Superior temporal gyrus (tissue), 1 donor: ENCODE data around the gene KIFC3.
"Not testable (repeated sequence)": the region's sequence is repeated elsewhere in the genome, so short reads cannot be mapped to it uniquely, and the experiment has no call there.

Experiments used
- DNase-seq: peaks from one replicate; pipeline ENCODE4 v3.0.0-alpha.2; 2016; ENCODE audit errors: extremely low spot score

KIFC3 gene

GRCh38 chr16:57753448-57754353 is 48.6 kb downstream of the KIFC3 start:
- DNase-seq = no peak

- no peak for DNase-seq
Observed at GRCh38 chr16:57752581-57753447, 49.5 kb downstream of the KIFC3 start.

GRCh38 chr16:57752203-57752580 is 50.1 kb downstream of the KIFC3 start:
- DNase-seq = no peak

GRCh38 chr16:57751539-57752202 is 50.6 kb downstream of the KIFC3 start:
- DNase-seq = no peak

- DNase-seq = no peak
Observed at GRCh38 chr16:57750796-57751538, 51.3 kb downstream of the KIFC3 start.

GRCh38 chr16:57749856-57750452 is 52.3 kb downstream of the KIFC3 start:
- no peak for DNase-seq

- no peak for DNase-seq
Observed at GRCh38 chr16:57749101-57749692, 53.1 kb downstream of the KIFC3 start.

- no peak for DNase-seq
Observed at GRCh38 chr16:57748596-57748995, 53.7 kb downstream of the KIFC3 start.

- DNase-seq = no peak
Observed at GRCh38 chr16:57747996-57748395, 54.3 kb downstream of the KIFC3 start.

GRCh38 chr16:57747496-57747895 is 54.8 kb downstream of the KIFC3 start:
- DNase-seq = no peak

- no peak for DNase-seq
Observed at GRCh38 chr16:57747091-57747490, 55.2 kb downstream of the KIFC3 start.

- not testable (repeated sequence) for DNase-seq
Observed at GRCh38 chr16:57746316-57746715, 56.0 kb downstream of the KIFC3 start.

- DNase-seq = no peak
Observed at GRCh38 chr16:57745768-57746167, 56.5 kb downstream of the KIFC3 start.

GRCh38 chr16:57744642-57744903 is 57.7 kb downstream of the KIFC3 start:
- no peak for DNase-seq

GRCh38 chr16:57743886-57744641 is 58.2 kb downstream of the KIFC3 start:
- no peak for DNase-seq

GRCh38 chr16:57743458-57743857 is 58.8 kb downstream of the KIFC3 start:
- no peak for DNase-seq

- no peak for DNase-seq
Observed at GRCh38 chr16:57742543-57742942, 59.7 kb downstream of the KIFC3 start.

GRCh38 chr16:57741660-57742191 is 60.6 kb downstream of the KIFC3 start:
- no peak for DNase-seq

GRCh38 chr16:57740423-57741071 is 61.7 kb downstream of the KIFC3 start:
- DNase-seq = no peak
